Gastroesophageal sphincter (tissue), 4 donors: ENCODE data around the gene FER. TPM values are rescaled to one million over a fixed set of nuclear protein-coding genes. Genes with fewer than 3 reads are reported as not detected.

Experiments
- ATAC-seq: fragments of 150-250 bp; one replicate; pipeline ENCODE4 v1.9.1; 2016; ENCODE audit warnings: mild to moderate bottlenecking, moderate library complexity
- H3K27ac ChIP-seq, 4 donors: fragments of 200-600 bp; sonication (generic) in 3 of 4; 1 replicate in 3 of 4; 2 replicates in 1 of 4; pipeline ENCODE4 v1.5.1; 2016 to 2019
- H3K27me3 ChIP-seq: fragments of 200-600 bp; sonication (generic); one replicate; pipeline ENCODE4 v1.5.1; 2019
- H3K36me3 ChIP-seq, 2 donors: fragments of 200-600 bp; sonication (generic); one replicate each; pipeline ENCODE4 v1.5.1; 2019; ENCODE audit warnings: control low read depth in 1 of 2
- H3K4me1 ChIP-seq, 3 donors: fragments of 200-600 bp; sonication (generic); 1 replicate in 2 of 3; 2 replicates in 1 of 3; pipeline ENCODE4 v1.5.1; 2016 to 2019; ENCODE audit warnings: control low read depth in 2 of 3
- H3K4me3 ChIP-seq, 2 donors: fragments of 200-600 bp; sonication (generic); one replicate each; pipeline ENCODE4 v1.5.1; 2019; ENCODE audit warnings: mild to moderate bottlenecking in 1 of 2, moderate library complexity in 1 of 2
- H3K9me3 ChIP-seq, 3 donors: fragments of 200-600 bp; sonication (generic); one replicate each; pipeline ENCODE4 v1.5.1; 2017 to 2019; ENCODE audit warnings: control low read depth in 2 of 3
- EP300 ChIP-seq: sonication (generic); formaldehyde crosslinking; IDR thresholded peaks from one replicate; pipeline ENCODE4 v1.6.1; 2017; ENCODE audit warnings: antibody characterized with exemption, mild to moderate bottlenecking
- POLR2A ChIP-seq, 2 donors: fragments of 450-650 bp; IDR thresholded peaks; one replicate each; pipeline ENCODE4 v1.6.1; 2017; ENCODE audit warnings: antibody characterized with exemption in 2 of 2, mild to moderate bottlenecking in 2 of 2, moderate library complexity in 1 of 2
- POLR2AphosphoS5 ChIP-seq: sonication (generic); formaldehyde crosslinking; IDR thresholded peaks from one replicate; pipeline ENCODE4 v1.6.1; 2017; ENCODE audit warnings: antibody characterized with exemption
- WGBS, 2 donors: methylation state at CpG; one replicate each; pipeline ENCODE4 v1.1.5; 2018; ENCODE audit warnings: low coverage in 1 of 2; 5-methylcytosine and 5-hydroxymethylcytosine counted together
- total RNA-seq, 4 donors: library from RNA; depleted of rRNA; stranded (reverse); fragments of >200 nt; gene quantifications; one replicate each; pipeline ENCODE4 v1.1.0, GENCODE V29; 2016
- TF ChIP-seq, protein P1 (sequence below), 4 experiments: fragments of 200-600 bp in 2 of 4; fragments of 450-650 bp in 2 of 4; sonication (generic) in 1 of 4; IDR thresholded peaks; one replicate each; pipeline ENCODE4 v1.5.1; 2017 to 2019; ENCODE audit warnings: antibody characterized with exemption in 4 of 4, mild to moderate bottlenecking in 2 of 4, moderate library complexity in 2 of 4

The FER gene
- total RNA-seq, 4 donors from 2014 or later: 23.2 to 45.3 (median 32.5) TPM

GRCh38 chr5:109215040-109215439 lies 467.3 kb downstream of the FER start:
- Histone ChIP-seq H3K27me3 (no peaks in the 10 kb centered on the region), H3K4me1 (no peaks in the 10 kb centered on the region), H3K27ac (no peak overlapping the region), H3K36me3 (no peaks in the 10 kb centered on the region), H3K9me3 (peaks cover 0 to 37% (median 0%) of the 10 kb centered on the region in 3 donors), H3K4me3 (no peak overlapping the region)
- TF ChIP-seq EP300 (no peak), POLR2A (IDR thresholded peaks at IDR 0.05) (no peak)
- 40 to 100% methylated on average over 1 of the region's 3 CpGs for WGBS, 2 donors
- ATAC-seq: no peak

- Histone ChIP-seq H3K27me3 (no peaks in the 10 kb centered on the region), H3K27ac (no peak overlapping the region), H3K4me3 (no peak overlapping the region), H3K4me1 (no peaks in the 10 kb centered on the region), H3K36me3 (no peaks in the 10 kb centered on the region), H3K9me3 (peaks cover 0 to 13% (median 0%) of the 10 kb centered on the region in 3 donors)
- 9 to 26% methylated on average over 3 to 4 of the region's 4 CpGs for whole genome bisulfite sequencing, 2 donors
- TF ChIP-seq POLR2AphosphoS5 (no peak), EP300 (no peak), POLR2A (IDR thresholded peaks at IDR 0.05) (no peak)
- TF ChIP-seq, protein P1, sequence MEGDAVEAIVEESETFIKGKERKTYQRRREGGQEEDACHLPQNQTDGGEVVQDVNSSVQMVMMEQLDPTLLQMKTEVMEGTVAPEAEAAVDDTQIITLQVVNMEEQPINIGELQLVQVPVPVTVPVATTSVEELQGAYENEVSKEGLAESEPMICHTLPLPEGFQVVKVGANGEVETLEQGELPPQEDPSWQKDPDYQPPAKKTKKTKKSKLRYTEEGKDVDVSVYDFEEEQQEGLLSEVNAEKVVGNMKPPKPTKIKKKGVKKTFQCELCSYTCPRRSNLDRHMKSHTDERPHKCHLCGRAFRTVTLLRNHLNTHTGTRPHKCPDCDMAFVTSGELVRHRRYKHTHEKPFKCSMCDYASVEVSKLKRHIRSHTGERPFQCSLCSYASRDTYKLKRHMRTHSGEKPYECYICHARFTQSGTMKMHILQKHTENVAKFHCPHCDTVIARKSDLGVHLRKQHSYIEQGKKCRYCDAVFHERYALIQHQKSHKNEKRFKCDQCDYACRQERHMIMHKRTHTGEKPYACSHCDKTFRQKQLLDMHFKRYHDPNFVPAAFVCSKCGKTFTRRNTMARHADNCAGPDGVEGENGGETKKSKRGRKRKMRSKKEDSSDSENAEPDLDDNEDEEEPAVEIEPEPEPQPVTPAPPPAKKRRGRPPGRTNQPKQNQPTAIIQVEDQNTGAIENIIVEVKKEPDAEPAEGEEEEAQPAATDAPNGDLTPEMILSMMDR (IDR thresholded peaks at IDR 0.05): no peak
- no peak for ATAC-seq
Observed at GRCh38 chr5:109218818-109219217, 471.1 kb downstream of the FER start.

GRCh38 chr5:109223531-109223930 lies 475.8 kb downstream of the FER start:
- H3K4me1 ChIP-seq: no peaks in the 10 kb centered on the region
- TF ChIP-seq, protein P1 (IDR thresholded peaks at IDR 0.05): no peak
- TF ChIP-seq POLR2AphosphoS5: no peak
- TF ChIP-seq POLR2A (IDR thresholded peaks at IDR 0.05): no peak
- TF ChIP-seq EP300: no peak
- no peaks in the 10 kb centered on the region for H3K27me3 ChIP-seq
- H3K36me3 ChIP-seq: no peaks in the 10 kb centered on the region
- no peak overlapping the region for H3K4me3 ChIP-seq
- no peaks in the 10 kb centered on the region for H3K9me3 ChIP-seq
- ATAC-seq: no peak
- no peak overlapping the region for H3K27ac ChIP-seq
- 87 to 92% methylated on average over 2 to 3 of the region's 9 CpGs for WGBS, 2 donors

GRCh38 chr5:109224276-109224882 lies 476.7 kb downstream of the FER start:
- Histone ChIP-seq H3K4me3 (no peak overlapping the region), H3K27me3 (no peaks in the 10 kb centered on the region), H3K36me3 (no peaks in the 10 kb centered on the region), H3K9me3 (no peaks in the 10 kb centered on the region), H3K27ac (no peak overlapping the region), H3K4me1 (no peaks in the 10 kb centered on the region)
- TF ChIP-seq POLR2AphosphoS5 (no peak), EP300 (no peak), POLR2A (IDR thresholded peaks at IDR 0.05) (no peak)
- TF ChIP-seq, protein P1 (IDR thresholded peaks at IDR 0.05): no peak
- 85 to 94% methylated on average over 2 to 4 of the region's 4 CpGs for WGBS, 2 donors
- no peak for ATAC-seq

- no peak overlapping the region for H3K27ac ChIP-seq
- no peak for ATAC-seq
- no peaks in the 10 kb centered on the region for H3K36me3 ChIP-seq
- no peaks in the 10 kb centered on the region for H3K9me3 ChIP-seq
- 51 to 52% methylated on average over 5 to 9 of the region's 11 CpGs for WGBS, 2 donors
- no peaks in the 10 kb centered on the region for H3K27me3 ChIP-seq
- H3K4me3 ChIP-seq: no peak overlapping the region
- H3K4me1 ChIP-seq: no peaks in the 10 kb centered on the region
- no peak for TF ChIP-seq POLR2A (IDR thresholded peaks at IDR 0.05)
- no peak for TF ChIP-seq POLR2AphosphoS5
- TF ChIP-seq, protein P1 (IDR thresholded peaks at IDR 0.05): no peak
- TF ChIP-seq EP300: no peak
Observed at GRCh38 chr5:109225716-109226625, 478.3 kb downstream of the FER start.
